ENCODE data around the gene SEPTIN2. TPM values are rescaled to one million over a fixed set of nuclear protein-coding genes. Genes with fewer than 3 reads are reported as not detected.
A peak's percentile ranks its signal among the peaks of the same experiment; 100 is the strongest.

The SEPTIN2 gene
- total RNA-seq, 1 donor = 577 TPM

- DNase-seq (ENCODE audit: low read depth) = no peak
- H3K4me3 ChIP-seq (ENCODE audit: low read depth, low read length) = no peak overlapping the region
- TF ChIP-seq CTCF (IDR thresholded peaks at IDR 0.05; ENCODE audit: insufficient read depth, low read depth, low read length) = no peak
These were observed 14.9 kb downstream of the SEPTIN2 start for GRCh38 chr2:241330616-241330981.

- no peak for DNase-seq (ENCODE audit: low read depth)
- no peak for TF ChIP-seq CTCF (IDR thresholded peaks at IDR 0.05; ENCODE audit: insufficient read depth, low read depth, low read length)
- H3K4me3 ChIP-seq (ENCODE audit: low read depth, low read length) = no peak overlapping the region
These were observed 19.1 kb downstream of the SEPTIN2 start for GRCh38 chr2:241334813-241335212.

- TF ChIP-seq CTCF (IDR thresholded peaks at IDR 0.05; ENCODE audit: insufficient read depth, low read depth, low read length) = no peak
- no peak for DNase-seq (ENCODE audit: low read depth)
- no peak overlapping the region for H3K4me3 ChIP-seq (ENCODE audit: low read depth, low read length)
These were observed 24.3 kb downstream of the SEPTIN2 start for GRCh38 chr2:241339839-241340630.

GRCh38 chr2:241340631-241341163 is 25.0 kb downstream of the SEPTIN2 start:
- no peak overlapping the region for H3K4me3 ChIP-seq (ENCODE audit: low read depth, low read length)
- TF ChIP-seq CTCF (IDR thresholded peaks at IDR 0.05; ENCODE audit: insufficient read depth, low read depth, low read length) = no peak

GRCh38 chr2:241344925-241345651 is 29.4 kb downstream of the SEPTIN2 start:
- DNase-seq (ENCODE audit: low read depth) = peak; percentile 62
- H3K4me3 ChIP-seq (ENCODE audit: low read depth, low read length) = no peak overlapping the region
- TF ChIP-seq CTCF (IDR thresholded peaks at IDR 0.05; ENCODE audit: insufficient read depth, low read depth, low read length) = no peak

More at GRCh38 chr2:241340631-241341163, 25.0 kb downstream of the SEPTIN2 start:
- DNase-seq (ENCODE audit: low read depth) = no peak

GRCh38 chr2:241349941-241350340 is 34.2 kb downstream of the SEPTIN2 start:
- no peak for DNase-seq (ENCODE audit: low read depth)
- no peak for TF ChIP-seq CTCF (IDR thresholded peaks at IDR 0.05; ENCODE audit: insufficient read depth, low read depth, low read length)
- no peak overlapping the region for H3K4me3 ChIP-seq (ENCODE audit: low read depth, low read length)

Data from fibroblast of villous mesenchyme (primary cell).